Astrocyte (in vitro differentiated cells and primary cell): Measurements from ENCODE around the gene HMGCLL1.

ENCODE experiments used
- EZH2 ChIP-seq: IDR thresholded peaks from 2 replicates; pipeline ENCODE4 v1.6.1; 2012; ENCODE audit warnings: mild to moderate bottlenecking, low read length, inconsistent platforms; ENCODE audit not compliant: insufficient read depth
- TF ChIP-seq, protein P1 (sequence below): IDR thresholded peaks from 2 replicates; pipeline ENCODE4 v1.5.1; 2011; ENCODE audit warnings: low read depth, mild to moderate bottlenecking, inconsistent platforms, low read length, moderate library complexity; ENCODE audit not compliant: insufficient read depth

DNA sequence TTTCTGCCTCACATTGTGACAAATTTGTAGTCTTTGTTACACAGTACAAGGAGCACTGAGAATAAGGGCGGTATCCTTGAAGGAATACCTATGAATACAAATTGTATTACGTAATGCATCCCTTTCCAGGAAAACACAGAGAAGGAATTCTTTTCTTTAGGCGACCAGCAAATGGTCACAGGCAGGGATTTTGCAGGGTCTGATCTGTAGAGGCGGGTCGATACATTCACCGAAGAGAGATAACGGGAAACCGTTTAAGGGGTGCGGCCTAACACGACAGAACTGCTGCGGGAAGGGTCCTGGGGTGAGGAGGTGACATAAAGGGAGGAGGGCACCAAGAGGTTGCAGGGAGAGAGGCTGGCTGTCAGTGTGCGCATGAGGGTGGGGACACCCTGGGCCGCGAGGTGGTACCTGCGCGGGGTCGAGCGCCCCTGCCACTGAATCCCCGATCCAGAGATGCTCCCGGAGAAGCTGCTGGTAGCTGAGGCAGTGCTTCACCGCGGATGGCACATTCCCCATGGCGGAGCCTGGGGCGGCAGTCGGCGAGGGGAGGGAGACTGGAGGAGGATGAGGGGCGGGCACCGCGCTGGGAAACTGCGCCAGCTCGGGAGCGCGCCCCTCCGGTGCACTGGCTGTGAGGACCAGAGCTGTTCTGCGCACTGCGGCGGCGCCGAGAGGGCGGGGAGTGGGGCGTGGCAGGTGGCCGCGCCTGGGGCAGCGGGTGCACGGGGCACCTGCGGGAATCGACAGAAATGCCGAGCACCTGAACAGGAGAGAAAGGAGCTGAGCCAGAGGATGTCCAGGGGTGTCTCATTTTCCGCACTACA is at the start of gene HMGCLL1:
- TF ChIP-seq, protein P1, sequence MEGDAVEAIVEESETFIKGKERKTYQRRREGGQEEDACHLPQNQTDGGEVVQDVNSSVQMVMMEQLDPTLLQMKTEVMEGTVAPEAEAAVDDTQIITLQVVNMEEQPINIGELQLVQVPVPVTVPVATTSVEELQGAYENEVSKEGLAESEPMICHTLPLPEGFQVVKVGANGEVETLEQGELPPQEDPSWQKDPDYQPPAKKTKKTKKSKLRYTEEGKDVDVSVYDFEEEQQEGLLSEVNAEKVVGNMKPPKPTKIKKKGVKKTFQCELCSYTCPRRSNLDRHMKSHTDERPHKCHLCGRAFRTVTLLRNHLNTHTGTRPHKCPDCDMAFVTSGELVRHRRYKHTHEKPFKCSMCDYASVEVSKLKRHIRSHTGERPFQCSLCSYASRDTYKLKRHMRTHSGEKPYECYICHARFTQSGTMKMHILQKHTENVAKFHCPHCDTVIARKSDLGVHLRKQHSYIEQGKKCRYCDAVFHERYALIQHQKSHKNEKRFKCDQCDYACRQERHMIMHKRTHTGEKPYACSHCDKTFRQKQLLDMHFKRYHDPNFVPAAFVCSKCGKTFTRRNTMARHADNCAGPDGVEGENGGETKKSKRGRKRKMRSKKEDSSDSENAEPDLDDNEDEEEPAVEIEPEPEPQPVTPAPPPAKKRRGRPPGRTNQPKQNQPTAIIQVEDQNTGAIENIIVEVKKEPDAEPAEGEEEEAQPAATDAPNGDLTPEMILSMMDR, result no peak
- no peak for TF ChIP-seq EZH2
